ENCODE data around the gene ZMIZ1.

ZMIZ1 gene

DNA sequence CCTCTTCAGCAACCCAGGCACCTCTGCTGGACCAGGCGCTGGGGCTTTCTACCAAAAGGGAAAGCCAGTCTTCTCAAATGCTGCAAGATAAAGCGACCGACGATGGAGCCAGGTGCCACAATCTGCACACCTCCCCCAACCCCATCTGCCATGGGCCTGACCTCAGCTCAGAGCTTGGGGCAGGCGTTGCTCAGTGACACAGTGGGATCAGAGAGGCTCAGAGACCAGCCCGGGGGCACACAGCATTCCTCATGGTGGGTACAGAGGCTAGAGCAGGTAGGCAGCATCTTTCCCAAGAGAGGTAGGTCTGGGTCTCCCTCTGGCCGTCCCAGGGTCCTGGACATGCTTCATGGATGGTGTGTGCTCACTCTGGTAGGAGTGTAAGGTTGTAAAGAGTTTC, 56.3 kb downstream of the ZMIZ1 start:
- no peak for DNase-seq

DNA sequence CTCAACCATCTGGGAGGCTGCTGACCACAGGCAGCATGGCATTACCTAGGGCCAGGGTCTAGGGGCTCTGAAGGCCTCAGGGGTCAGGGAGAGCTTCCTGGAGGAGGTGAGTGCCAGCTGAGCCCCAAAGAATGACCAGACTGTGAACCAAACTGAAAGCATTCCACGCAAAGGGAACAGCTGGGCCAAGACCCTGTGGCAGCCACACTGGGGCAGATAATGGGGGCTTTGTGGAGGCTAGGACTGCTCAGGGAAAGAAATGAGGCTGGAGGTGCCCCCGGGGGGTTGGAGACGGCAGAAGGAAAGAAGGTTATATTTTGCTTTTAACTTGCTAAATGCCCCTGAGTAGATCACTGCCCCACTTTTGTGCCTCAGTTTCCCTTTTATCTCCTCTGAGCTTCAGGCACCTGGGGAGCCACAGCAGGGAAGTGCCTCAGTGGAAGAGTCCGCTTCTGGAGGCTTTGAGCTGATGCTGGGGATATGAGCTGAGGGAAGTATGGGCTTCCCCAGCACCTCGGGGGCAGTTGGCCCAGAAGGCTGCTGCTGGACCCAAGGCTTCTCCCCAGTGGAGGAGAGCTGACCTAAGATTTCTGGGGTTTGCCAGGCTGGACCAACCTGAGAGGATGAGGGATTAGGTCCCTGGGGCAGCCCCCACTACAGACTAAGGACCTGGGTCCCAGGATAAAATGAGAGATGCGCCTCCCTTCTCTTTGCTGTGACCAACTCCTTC, 57.8 kb downstream of the ZMIZ1 start:
- no peak for DNase-seq

DNA sequence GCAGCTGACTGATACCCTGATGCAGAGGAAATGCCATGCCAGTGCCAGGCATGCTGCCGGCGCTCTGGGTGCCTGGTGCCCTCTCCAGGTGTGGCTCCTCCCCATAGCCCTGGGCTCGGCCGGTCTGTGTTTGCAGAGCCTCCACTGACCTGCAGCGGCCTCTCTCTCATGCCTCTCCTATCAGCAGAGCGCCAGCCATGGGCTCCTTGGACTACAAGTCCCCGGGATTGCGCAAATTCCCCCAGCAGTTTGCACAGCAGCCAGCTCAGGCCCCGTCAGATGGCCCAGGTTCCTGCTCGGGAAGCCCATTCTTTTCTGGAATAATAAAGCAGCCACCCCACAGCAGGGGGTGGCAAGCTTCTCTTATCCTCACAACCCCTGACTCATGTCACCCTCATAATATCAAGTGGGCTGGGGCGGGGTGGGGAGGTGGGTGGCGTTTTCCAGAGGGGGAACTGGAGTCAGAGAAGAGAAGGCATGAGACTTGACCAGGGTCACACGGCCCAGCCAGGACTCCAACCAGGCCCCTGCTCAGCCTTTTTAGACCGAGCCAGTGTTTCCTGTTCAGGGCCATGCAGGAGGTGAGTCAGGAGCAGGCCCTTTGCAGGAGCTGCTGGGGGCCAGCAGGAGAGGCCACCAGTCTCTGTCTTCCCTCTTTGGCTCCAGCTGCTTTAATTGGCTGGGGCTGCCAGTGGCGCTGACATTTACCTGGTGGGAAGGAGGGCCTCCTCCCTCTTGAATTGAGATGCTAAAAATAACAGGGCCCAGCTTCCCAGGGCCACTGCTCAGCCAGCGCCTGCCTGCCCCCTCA, 58.6 kb downstream of the ZMIZ1 start:
- no peak for DNase-seq

DNA sequence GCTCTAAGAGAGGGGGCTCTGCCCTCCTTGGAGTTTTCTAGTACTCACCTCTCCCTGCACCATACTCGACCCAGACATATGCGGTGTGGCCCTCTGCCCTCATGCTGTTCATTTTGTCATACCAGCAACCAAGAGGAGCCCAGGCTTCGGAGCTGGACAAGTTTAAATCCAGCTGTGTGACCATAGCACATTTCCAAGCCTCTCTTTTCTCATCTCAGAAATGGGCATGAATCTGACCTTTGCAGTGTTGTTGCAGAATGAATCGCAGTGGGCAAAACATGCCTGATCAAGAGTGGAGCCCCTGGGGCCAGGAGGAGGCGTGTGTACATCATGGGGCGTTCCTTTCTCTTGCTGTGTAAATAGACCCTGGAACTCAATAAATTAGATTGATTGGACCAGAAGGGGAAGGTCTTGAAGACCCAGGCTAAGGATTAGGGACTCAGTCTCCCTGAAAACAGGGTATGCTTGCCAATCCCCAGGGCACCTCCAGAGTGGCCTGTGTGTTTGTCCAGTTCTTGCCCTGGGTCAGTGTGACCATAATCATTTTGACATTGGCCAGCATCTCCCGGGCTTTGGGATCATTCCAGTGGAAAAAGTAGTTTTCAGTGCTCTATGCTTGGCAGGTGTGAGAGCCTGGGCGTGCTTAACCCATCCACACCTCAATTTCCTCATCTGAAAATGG, 59.6 kb downstream of the ZMIZ1 start:
- no peak for DNase-seq

DNA sequence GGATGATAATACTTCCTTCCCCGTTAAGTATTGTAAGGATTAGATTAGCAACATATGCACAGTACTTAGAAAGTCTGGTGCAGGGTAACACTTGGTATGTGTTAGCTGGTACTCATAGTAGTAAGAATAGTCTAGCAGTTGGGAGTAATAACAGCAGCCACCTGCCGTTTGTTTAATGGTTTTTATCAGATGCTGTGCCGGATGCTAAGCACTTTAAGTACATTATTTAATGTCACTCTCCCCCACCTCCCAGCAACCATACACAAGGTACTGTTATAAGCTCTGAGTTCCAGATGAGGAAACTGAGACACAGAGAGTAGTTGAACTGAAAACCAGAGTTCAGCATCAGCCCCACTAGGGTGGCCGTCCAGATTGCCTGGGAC, 60.1 kb downstream of the ZMIZ1 start:
- DNase-seq = no peak

DNA sequence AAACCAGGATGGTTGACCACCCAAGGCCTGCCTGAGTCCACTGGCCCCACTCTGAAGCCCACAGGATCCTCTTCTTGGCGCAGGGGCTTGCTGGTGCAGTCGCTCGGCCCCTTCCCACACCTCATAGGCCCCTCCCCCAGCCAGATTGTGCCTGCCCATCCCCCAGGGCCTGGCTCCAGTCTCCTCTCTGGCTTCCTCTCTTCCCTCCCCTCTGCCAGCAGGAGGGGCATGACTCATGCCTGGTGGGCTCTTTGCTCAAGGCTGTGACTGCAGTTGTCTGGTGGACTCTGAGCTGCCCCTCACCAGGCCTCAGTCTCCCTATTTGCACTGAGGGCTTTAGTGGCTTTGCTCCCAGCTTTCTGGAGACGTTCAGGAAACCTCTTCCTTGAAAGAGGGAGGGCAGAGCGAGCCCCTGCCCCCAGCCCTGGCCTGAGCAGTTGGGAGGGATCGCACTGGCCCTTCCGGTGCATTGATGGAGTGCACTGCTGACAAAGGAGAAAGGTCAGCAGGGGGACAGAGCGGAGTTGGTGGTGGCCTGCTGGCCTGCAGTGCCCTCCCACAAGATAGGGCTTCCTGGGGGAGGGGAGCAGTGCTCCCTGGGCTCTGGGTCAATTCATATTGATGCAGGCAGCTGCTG, 60.7 kb downstream of the ZMIZ1 start:
- no peak for DNase-seq

DNA sequence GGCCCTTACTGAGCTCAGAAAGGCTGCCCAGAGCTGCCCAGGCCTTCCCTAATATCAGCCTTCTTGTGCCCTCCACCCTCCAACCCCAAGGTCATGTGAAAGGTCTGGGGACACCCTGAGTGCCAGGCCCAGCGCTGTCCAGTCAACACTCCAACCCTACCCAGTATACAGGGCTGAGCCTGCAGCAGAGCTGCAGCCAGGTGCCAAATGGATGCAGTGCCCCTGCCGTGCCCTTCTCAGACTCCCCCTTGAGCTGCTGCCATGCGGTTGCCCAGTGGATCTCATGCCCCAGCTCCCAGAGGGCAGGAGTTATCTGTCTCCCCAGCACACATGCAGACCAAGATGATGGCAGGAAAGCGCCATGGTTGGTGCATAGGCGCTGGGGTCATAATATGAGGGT, 61.5 kb downstream of the ZMIZ1 start:
- DNase-seq = no peak

DNA sequence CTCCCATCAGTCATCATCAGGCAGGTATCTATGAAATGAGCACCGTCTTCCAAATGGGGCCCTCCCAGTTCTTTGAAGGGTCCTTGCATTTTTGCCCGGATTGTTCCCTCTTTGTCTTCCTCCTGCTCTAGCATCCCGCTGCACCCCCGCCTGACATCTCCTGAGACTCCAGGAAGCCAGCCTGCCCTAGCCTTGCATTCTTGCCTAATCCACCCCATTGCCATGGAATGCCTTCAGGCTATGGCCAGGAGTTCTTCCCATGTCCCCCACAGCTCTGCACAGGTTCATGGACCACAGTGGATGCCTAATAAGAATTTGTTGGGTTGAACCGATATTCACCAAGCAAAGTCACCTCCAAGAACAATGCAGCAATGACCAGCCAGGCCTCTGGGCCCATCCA, 62.1 kb downstream of the ZMIZ1 start:
- DNase-seq = no peak

DNA sequence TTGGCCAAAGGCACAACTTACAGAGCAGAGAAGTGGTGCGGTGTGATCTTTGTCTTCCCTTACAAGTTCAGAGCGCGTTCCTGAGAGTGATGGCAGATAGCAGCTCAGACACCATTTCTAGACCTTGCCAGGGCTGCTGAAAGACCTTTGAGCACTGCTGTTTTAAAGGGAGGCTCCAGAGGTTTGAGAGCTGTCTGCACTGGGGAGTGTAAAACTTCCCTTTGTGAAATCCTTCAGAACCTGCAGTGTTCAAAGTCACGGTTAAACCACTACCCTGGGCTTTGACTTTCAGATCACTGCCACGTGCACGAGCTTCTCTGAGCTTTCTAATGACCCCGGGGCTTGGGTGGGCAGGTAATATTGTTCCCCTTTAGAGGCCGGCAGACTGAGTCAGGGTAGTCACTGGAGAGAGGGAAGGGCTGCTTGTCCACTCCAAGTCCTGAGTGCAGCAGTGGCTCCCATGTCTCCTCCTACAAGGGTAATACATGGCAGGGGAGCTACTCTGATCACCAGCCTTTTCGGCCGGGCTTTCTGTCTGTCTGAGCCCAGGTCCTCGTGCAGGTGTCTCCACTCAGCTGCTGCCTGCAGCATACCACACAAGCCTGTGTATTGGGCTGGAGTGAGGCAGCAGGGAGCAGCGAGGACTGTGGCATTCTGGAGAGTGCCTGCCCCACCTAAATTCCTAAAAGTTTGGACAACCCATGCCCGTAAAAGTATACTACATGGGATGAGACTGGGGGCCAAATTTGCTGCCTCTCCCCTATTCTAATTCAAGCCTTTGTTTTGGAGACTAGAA, 63.3 kb downstream of the ZMIZ1 start:
- no peak for DNase-seq

DNA sequence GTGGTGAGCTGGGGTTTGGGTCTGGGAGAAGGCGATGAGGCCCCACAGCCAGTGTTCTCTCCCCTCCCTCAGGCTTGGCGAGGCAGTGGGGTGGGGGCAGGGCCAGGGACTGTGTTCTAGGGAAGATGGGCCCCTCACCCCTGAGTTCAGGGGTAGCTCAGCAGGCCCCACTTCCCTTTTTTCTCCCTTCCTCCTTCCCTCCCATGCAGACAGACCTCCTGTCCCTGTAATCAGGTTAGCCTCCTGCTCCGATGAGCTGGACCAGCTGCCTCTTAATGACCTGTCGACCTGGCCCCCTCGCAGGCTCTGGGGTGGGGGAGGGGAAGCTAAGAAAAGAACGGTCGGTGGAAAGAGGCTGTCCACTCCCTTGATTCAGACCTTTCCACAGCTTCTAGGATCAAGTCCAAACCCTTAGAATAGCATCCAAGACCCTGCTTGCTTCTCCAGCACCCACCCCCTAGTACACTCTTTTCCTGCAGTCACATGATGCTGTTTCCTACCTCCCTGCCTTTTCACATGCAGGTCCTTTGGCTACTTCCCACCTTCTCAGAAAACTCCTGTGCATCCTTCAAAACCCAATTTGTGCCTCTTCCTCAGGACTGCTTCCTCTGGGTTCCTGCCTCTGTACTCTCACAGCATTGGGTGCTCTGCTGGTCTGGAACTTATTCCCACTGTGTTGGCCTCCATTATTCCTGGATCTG, 64.1 kb downstream of the ZMIZ1 start:
- DNase-seq = no peak

DNA sequence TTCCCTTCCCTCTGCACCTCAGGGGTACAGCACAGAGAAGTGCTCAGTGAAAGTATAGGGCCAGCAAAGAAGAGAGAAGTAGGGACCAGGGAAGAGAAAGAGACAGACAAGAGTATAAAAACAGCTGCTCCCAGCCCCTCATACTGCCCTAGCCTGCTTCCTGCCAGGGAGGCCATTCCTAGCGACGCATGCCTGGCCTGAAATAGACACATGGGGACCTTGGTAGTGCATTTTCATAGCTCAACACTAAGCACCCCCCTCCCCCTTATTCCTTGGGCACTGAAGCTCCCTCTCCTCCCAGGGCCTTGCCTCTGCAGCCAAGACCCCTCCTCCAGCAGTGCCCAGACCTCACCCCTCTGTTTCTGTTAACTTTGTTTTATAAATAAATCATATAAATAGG, 64.7 kb downstream of the ZMIZ1 start:
- no peak for DNase-seq

DNA sequence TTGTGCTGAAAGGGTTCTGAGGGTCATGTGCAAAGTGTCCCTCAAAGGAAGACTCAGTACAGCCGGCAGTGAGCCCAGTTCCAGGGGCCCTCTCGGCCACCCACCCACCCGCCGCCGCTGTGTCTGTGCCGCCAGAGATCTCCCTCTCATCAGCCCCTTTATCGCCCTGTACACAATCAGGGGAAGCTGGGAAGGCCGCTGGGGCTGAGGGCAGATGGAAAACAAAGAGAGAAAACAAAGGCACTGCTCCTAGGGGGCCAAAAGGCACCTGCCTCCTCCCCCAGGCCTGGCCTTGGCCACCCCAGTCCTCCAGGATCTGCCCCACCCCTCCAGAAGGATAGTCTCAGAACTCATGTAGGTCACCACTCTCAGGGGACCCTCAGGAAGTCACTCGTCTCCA, 67.0 kb downstream of the ZMIZ1 start:
- DNase-seq = no peak

DNA sequence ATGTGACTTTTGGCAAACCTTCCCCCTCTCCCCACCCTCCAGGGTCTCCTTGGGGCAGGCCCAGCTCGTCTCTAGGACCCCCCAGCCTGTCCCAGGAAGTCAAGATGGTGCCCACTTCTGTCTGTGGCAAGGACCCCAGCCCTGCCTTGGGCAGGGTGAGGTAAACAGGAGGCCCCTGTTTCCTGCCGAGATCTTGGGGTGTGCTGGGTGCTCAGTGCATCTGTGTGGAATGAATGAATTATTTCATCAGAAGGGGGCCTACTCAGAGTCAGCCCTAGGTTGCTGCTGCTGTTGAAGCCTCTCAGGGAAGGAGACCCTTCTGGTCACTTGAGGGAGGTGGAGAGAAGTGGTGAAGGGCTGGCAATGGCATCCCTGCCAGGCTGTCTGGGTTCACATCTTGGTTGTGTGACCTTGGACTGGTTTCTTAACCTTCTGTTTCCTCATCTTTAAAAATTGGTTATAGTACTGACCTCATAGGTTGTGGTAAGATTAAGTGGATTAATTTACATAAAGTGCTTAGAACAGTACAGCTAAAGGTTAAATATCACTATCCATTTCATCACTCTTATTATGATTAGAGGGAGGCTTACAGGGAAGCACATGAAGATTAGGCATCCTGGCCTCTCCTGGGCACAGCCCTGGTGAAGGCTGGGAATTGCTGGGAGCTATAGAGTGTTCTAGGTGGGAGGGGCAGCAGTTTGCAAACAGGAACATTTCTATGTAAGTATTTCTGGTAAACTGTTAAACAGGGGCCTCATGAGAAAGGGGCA, 67.7 kb downstream of the ZMIZ1 start:
- DNase-seq = no peak

DNA sequence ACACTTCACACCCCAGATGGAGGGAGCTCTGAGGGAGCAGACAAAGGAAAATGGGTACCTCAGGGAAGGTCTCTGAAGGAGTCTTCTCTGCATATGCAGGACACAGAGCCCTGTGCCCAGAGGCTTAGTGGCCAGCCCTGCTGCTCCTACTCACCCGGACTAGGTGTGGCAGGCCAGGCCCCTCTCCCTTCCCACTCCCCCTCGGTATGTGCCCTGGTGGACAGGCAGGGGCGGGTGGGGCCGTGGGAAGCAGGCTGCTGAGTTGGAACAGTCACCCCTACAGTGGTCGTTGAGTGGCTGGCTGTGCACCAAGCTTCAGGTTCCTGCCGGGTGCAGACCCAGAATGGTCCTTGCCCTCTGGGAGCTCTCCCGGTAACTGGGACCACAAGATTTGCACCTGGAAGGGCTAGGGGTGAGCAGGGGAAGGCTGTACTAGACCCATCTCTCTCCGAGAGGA, 68.6 kb downstream of the ZMIZ1 start:
- DNase-seq = no peak

DNA sequence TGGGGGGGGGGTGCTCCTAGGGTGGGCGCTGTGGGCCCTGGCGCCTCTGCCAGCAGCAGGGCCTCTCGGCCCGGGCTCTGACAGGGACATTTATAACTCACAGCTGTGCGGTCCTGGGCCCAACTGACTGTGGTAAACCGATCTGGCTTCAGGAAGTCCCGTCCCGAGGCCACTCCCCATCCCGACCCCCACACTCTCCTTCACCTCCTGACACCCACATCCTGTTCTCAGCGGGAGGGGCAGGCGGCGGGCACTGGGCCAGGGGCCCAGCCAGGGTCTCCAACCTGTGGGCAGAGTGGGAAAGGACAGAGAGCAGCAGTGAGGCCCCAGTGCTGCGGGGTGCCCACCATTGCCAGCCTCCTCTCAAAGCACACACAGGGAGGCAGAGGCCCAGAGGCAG, 69.1 kb downstream of the ZMIZ1 start:
- no peak for DNase-seq

DNA sequence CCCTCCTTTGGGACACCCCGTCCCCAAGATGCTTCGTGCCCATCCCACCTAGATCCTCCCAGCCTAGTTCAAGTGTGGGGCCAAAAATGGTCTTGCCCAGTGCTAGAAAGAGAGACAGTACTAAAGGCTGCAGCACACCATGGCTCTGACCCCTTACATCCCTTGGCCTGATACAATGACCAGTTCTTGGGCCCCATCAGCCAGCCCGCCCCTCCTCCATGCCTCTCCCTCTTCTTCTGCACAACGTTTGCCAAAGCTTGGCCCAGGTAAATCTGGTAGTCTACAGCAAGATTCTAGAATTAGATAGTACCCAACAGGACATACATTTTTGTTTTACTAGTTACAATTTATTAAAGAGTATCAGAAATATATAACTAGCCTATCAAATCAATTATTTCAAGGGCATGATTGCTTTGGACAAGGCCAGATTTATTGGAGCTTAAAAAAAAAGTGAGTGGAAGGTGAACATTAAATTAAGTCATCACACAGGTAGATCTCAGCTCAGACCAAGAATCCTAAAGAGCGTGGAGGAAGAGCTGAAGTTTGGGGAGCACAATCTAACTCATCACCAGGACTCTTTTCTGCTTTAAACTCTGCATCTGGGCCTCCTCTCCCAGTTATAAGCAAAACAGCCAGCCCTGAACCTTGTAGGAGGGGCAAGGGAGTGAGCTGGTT, 69.8 kb downstream of the ZMIZ1 start:
- no peak for DNase-seq

DNA sequence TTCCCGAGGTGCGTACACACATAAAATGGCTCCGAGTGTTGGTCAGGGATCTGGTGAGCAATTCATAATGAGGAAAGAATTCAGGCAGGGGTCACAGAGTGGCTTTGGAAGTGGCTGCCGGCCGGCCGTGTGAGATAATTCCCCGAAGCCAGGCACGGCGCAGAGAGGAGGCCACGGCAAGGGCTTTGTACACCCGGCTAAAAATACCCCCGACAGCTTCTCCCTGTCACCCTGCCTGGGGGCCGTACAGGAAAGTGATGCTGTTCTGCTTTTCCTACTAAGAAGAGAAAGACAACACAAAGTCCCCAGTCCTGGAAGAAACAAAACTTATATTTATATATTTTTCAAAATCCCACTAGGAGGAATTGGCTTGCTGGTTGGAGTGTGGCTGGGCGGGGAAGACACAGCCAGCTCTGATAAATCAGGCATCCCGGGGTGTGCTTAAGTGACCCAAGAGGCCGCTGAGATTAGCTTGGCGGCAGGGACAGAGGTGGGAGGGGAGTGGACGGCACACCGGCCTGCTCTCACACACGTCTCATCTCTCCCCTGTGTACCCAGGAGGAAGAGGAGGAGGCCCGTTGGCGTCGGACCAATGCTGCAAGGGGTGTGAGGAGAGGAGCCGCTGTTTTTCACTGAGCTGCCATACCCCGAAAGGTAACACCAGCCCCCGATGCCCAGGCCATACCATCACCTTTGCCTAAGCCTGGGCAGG, 70.5 kb downstream of the ZMIZ1 start:
- peak; percentile 77 for DNase-seq

DNA sequence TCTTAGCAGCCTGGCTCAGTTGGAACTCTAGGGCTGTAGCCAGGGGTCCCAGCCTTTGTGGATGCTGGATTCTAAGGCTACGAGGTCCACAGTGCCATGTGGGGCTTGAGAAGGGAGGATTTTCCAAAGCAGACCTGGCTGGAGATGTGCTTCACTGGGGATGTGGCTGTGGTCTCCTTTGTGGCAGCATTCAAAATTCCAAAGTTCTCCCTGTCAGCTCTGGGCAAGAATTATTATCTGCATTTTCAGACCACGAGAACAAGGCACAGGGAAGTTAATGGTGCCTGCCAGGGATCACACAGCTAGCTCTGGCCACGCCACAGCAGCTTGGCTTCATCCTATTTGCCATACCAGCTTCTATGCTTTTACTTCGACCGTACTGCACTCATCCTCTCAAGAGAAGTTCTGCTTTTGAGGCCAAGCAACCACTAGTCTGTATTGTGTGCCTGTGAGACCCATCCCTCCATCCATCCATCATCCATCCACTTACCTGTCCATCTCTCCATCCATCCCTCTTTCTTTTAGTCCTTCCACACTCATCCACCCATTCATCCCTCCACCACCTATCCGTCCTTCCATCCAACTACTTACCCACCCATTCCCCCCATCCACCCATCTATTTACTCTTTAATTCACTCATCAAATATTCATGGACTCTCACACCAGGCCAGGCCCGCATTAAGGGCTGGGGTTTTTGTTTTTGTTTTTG, 71.5 kb downstream of the ZMIZ1 start:
- no peak for DNase-seq

DNA sequence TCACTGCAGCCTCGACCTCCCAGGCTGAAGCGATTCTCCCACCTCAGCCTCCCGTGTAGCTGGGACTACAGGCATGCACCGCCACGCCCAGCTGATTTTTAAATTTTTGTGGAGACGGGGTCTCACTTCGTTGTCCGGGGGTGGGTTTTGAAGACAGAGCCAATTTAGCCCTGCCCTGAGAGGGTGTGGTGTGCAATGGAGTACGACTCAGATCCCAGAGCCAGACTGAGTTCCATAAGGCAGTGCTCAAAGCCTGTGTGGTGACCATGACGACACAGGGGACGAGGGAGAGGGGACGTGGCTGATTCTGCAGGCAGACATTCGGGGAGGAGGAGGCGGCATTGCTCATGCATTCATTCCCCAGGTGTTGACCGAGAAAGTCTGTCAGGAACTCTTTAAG, 72.1 kb downstream of the ZMIZ1 start:
- DNase-seq = no peak
